DMS53 (cell line): ENCODE data around the gene CLPX.
A peak's percentile ranks its signal among the peaks of the same experiment; 100 is the strongest.
"Not testable (repeated sequence)": the region's sequence is repeated elsewhere in the genome, so short reads cannot be mapped to it uniquely, and the experiment has no call there.

Experiments
- DNase-seq: peaks from one replicate; lab custom pipeline; 2025; lab: John Stamatoyannopoulos, UW

CLPX gene

GRCh38 chr15:65171428-65171827 is 13.7 kb downstream of the CLPX start:
- peak; percentile 68 for DNase-seq

- no peak for DNase-seq
Measured at GRCh38 chr15:65165875-65166274, 19.3 kb downstream of the CLPX start.

- DNase-seq = no peak
Measured at GRCh38 chr15:65164139-65164538, 21.0 kb downstream of the CLPX start.

GRCh38 chr15:65163041-65163440 is 22.1 kb downstream of the CLPX start:
- no peak for DNase-seq

- no peak for DNase-seq
Measured at GRCh38 chr15:65156692-65157091, 28.4 kb downstream of the CLPX start.

GRCh38 chr15:65154720-65155119 is 30.4 kb downstream of the CLPX start:
- DNase-seq = no peak

GRCh38 chr15:65147902-65148301 is 37.2 kb downstream of the CLPX start:
- no peak for DNase-seq

GRCh38 chr15:65146438-65146837 is 38.7 kb downstream of the CLPX start:
- DNase-seq = no peak

GRCh38 chr15:65138631-65139030 is 46.5 kb downstream of the CLPX start:
- not testable (repeated sequence) for DNase-seq

GRCh38 chr15:65137893-65138292 is 47.2 kb downstream of the CLPX start:
- not testable (repeated sequence) for DNase-seq

- DNase-seq = not testable (repeated sequence)
Measured at GRCh38 chr15:65137089-65137488, 48.1 kb downstream of the CLPX start.

GRCh38 chr15:65134538-65134937 is 50.6 kb downstream of the CLPX start:
- no peak for DNase-seq

GRCh38 chr15:65133548-65134200 is 51.5 kb downstream of the CLPX start, which contains the start of gene PDCD7:
Gene PDCD7, minus strand, starts transcription at chr15:65133808. Its CDS starts 27 bp downstream, at chr15:65133781.
- peak; percentile 90 for DNase-seq

- DNase-seq = peak; percentile 68
Measured at GRCh38 chr15:65132878-65133547, 52.1 kb downstream of the CLPX start.

- peak; percentile 4 for DNase-seq
Measured at GRCh38 chr15:65130941-65131340, 54.2 kb downstream of the CLPX start.

- DNase-seq = peak; percentile 10
Measured at GRCh38 chr15:65115542-65115941, 69.6 kb downstream of the CLPX start.

GRCh38 chr15:65115086-65115485 is 70.1 kb downstream of the CLPX start, which contains the start of gene UBAP1L:
Gene UBAP1L, minus strand, starts transcription at chr15:65115200. Its CDS starts 8,985 bp downstream, at chr15:65106215.
- no peak for DNase-seq

- no peak for DNase-seq
Measured at GRCh38 chr15:65110676-65111292, 74.4 kb downstream of the CLPX start.

- DNase-seq = no peak
Measured at GRCh38 chr15:65106011-65106590, 79.0 kb downstream of the CLPX start.

- DNase-seq = no peak
Measured at GRCh38 chr15:65105038-65105437, 80.1 kb downstream of the CLPX start.

GRCh38 chr15:65102912-65103311 is 82.2 kb downstream of the CLPX start:
- DNase-seq = no peak

- no peak for DNase-seq
Measured at GRCh38 chr15:65101891-65102708, 83.0 kb downstream of the CLPX start.
